ENCODE results near the gene COL5A1.

Gene COL5A1

GRCh38 chr9:134827993-134828392 lies 186.4 kb downstream of the COL5A1 start:
- no peak for DNase-seq (ENCODE audit: low read depth)
- no peak overlapping the region for H3K4me3 ChIP-seq (ENCODE audit: low read depth, low read length)
- TF ChIP-seq, protein P1, sequence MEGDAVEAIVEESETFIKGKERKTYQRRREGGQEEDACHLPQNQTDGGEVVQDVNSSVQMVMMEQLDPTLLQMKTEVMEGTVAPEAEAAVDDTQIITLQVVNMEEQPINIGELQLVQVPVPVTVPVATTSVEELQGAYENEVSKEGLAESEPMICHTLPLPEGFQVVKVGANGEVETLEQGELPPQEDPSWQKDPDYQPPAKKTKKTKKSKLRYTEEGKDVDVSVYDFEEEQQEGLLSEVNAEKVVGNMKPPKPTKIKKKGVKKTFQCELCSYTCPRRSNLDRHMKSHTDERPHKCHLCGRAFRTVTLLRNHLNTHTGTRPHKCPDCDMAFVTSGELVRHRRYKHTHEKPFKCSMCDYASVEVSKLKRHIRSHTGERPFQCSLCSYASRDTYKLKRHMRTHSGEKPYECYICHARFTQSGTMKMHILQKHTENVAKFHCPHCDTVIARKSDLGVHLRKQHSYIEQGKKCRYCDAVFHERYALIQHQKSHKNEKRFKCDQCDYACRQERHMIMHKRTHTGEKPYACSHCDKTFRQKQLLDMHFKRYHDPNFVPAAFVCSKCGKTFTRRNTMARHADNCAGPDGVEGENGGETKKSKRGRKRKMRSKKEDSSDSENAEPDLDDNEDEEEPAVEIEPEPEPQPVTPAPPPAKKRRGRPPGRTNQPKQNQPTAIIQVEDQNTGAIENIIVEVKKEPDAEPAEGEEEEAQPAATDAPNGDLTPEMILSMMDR (IDR thresholded peaks at IDR 0.05; ENCODE audit: control insufficient read depth, extremely low read depth, insufficient read depth): no peak

GRCh38 chr9:134828892-134829291 lies 187.3 kb downstream of the COL5A1 start:
- DNase-seq (ENCODE audit: low read depth): no peak
- H3K4me3 ChIP-seq (ENCODE audit: low read depth, low read length): no peak overlapping the region
- TF ChIP-seq, protein P1 (IDR thresholded peaks at IDR 0.05; ENCODE audit: control insufficient read depth, extremely low read depth, insufficient read depth): no peak

- no peak for DNase-seq (ENCODE audit: low read depth)
- H3K4me3 ChIP-seq (ENCODE audit: low read depth, low read length): no peak overlapping the region
- TF ChIP-seq, protein P1 (IDR thresholded peaks at IDR 0.05; ENCODE audit: control insufficient read depth, extremely low read depth, insufficient read depth): no peak
These were observed 187.8 kb downstream of the COL5A1 start for GRCh38 chr9:134829356-134829937.

DNA sequence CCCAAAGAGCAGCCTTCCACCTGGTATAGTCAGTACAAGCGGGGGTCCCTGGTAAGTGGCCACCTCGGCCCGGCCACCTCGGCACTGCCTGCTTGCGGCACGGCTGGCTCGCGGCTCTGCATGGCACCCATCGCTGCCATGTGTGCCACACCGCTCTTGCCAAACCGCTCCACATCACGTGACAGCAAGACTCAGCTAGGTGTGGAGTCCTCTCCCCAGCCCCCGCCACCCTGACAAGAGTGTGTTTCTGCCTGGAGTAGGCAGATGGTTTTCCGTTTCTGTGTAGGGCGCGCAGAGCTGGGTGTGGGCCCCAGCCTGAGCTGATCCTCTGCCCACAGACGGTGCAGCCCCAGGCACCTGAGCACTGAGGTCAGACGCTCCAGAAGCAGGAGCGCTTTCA lies 188.5 kb downstream of the COL5A1 start:
- no peak for DNase-seq (ENCODE audit: low read depth)
- TF ChIP-seq, protein P1 (IDR thresholded peaks at IDR 0.05; ENCODE audit: control insufficient read depth, extremely low read depth, insufficient read depth): no peak
- no peak overlapping the region for H3K4me3 ChIP-seq (ENCODE audit: low read depth, low read length)

DNA sequence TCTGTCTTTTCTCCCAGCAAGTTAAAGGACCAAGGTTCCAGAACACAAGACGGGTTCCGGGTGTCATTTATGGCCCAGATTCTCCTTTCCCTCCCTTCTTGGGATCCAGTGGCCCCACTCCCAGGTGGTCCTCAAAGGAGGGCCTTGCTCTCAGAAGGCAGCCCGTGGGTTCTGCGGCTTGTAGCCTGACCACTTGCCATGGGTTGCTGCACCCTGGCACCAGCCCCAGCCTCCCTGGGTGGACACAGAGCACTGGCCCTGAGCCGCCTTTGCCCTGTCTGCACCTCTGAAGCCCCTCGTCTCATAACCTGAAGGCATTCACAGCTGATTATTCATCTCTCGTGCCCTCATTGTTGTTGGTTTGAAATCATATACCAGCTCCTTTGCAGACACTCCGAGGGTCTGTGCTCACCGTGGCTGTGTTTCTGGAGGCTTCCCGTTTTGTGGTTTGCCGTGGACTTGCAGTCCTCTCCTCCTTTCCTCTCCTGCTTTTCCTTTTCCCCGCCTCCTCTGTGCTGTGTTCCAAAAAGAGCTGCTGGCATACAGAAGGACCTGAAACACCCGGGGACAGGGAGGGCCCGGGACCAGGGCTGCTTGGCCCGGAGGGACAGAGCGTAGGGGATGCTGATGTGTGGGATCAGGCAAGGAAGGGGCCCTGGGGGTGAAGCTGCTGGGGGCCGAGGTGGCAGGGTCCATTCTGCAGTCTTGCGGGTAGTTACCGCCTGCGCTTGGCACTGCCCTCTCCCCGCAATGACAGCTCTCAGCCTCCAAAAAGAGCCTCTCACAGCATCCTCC lies 189.5 kb downstream of the COL5A1 start:
- TF ChIP-seq, protein P1 (IDR thresholded peaks at IDR 0.05; ENCODE audit: control insufficient read depth, extremely low read depth, insufficient read depth): no peak
- no peak overlapping the region for H3K4me3 ChIP-seq (ENCODE audit: low read depth, low read length)
- DNase-seq (ENCODE audit: low read depth): no peak

GRCh38 chr9:134832471-134832870 lies 190.9 kb downstream of the COL5A1 start:
- H3K4me3 ChIP-seq (ENCODE audit: low read depth, low read length): no peak overlapping the region
- TF ChIP-seq, protein P1 (IDR thresholded peaks at IDR 0.05; ENCODE audit: control insufficient read depth, extremely low read depth, insufficient read depth): no peak
- no peak for DNase-seq (ENCODE audit: low read depth)

All from LNCaP clone FGC (cell line).